Loucy (cell line): ENCODE results near the gene AGAP1.

Source experiments
- H2AFZ ChIP-seq: fragments of 200-600 bp; sonication (generic); 2 replicates; pipeline ENCODE4 v1.6.0; 2016; ENCODE audit warnings: antibody characterized with exemption, mild to moderate bottlenecking, low read length, moderate library complexity
- H3F3A ChIP-seq: fragments of 200-600 bp; 2 replicates; pipeline ENCODE4 v1.6.0; 2016; ENCODE audit warnings: antibody characterized with exemption, low read depth, mild to moderate bottlenecking
- H3K27me3 ChIP-seq: fragments of 200-600 bp; sonication (generic); 2 replicates; pipeline ENCODE4 v1.6.1; 2014; ENCODE audit warnings: low read length, mild to moderate bottlenecking; ENCODE audit not compliant: insufficient read depth, poor library complexity, severe bottlenecking
- H3K36me3 ChIP-seq: fragments of 200-600 bp; sonication (generic); 2 replicates; pipeline ENCODE4 v1.6.1; 2016; ENCODE audit warnings: low read length; ENCODE audit not compliant: insufficient read depth
- H3K4me1 ChIP-seq: fragments of 200-600 bp; sonication (generic); 2 replicates; pipeline ENCODE4 v1.5.1; 2014; ENCODE audit warnings: low read length, mild to moderate bottlenecking; ENCODE audit not compliant: insufficient read depth, poor library complexity, severe bottlenecking
- H3K4me2 ChIP-seq: fragments of 200-600 bp; sonication (generic); 2 replicates; pipeline ENCODE4 v1.6.0; 2014; ENCODE audit warnings: antibody characterized with exemption, low read length, low read depth, mild to moderate bottlenecking; ENCODE audit not compliant: poor library complexity, severe bottlenecking
- H3K4me3 ChIP-seq: fragments of 200-600 bp; sonication (generic); 2 replicates; pipeline ENCODE4 v1.5.1; 2014; ENCODE audit warnings: low read length, mild to moderate bottlenecking, mixed read lengths; ENCODE audit not compliant: poor library complexity, severe bottlenecking
- H3K79me2 ChIP-seq: fragments of 200-600 bp; sonication (generic); 2 replicates; pipeline ENCODE4 v1.6.1; 2014; ENCODE audit warnings: low read length; ENCODE audit not compliant: insufficient read depth
- H3K9ac ChIP-seq: fragments of 200-600 bp; sonication (generic); 2 replicates; pipeline ENCODE4 v1.6.0; 2014; ENCODE audit warnings: mild to moderate bottlenecking, low read depth, low read length, moderate library complexity; ENCODE audit not compliant: poor library complexity, severe bottlenecking
- H3K9me2 ChIP-seq: fragments of 200-600 bp; sonication (generic); replicated peaks from 2 replicates; pipeline ENCODE4 v1.6.1; 2016; ENCODE audit warnings: low read depth, low read length, mixed read lengths
- H3K9me3 ChIP-seq: fragments of 200-600 bp; sonication (generic); 2 replicates; pipeline ENCODE4 v1.6.1; 2014; ENCODE audit warnings: mild to moderate bottlenecking, antibody characterized with exemption, low read length, low read depth; ENCODE audit not compliant: insufficient read depth
- H4K20me1 ChIP-seq: fragments of 200-600 bp; sonication (generic); 2 replicates; pipeline ENCODE4 v1.6.0; 2014; ENCODE audit warnings: antibody characterized with exemption, low read length, mild to moderate bottlenecking; ENCODE audit not compliant: insufficient read depth, poor library complexity, severe bottlenecking
- EZH2phosphoT487 ChIP-seq: fragments of 200-600 bp; IDR thresholded peaks from 2 replicates; pipeline ENCODE4 v1.6.1; 2018; ENCODE audit warnings: antibody characterized with exemption, mild to moderate bottlenecking, moderate library complexity, borderline replicate concordance
- TF ChIP-seq, protein P1 (sequence below): fragments of 200-600 bp; sonication (generic); conservative IDR thresholded peaks from 2 replicates; pipeline ENCODE4 v1.5.1; 2014; ENCODE audit warnings: mild to moderate bottlenecking, antibody characterized with exemption, low read length

Gene AGAP1

DNA sequence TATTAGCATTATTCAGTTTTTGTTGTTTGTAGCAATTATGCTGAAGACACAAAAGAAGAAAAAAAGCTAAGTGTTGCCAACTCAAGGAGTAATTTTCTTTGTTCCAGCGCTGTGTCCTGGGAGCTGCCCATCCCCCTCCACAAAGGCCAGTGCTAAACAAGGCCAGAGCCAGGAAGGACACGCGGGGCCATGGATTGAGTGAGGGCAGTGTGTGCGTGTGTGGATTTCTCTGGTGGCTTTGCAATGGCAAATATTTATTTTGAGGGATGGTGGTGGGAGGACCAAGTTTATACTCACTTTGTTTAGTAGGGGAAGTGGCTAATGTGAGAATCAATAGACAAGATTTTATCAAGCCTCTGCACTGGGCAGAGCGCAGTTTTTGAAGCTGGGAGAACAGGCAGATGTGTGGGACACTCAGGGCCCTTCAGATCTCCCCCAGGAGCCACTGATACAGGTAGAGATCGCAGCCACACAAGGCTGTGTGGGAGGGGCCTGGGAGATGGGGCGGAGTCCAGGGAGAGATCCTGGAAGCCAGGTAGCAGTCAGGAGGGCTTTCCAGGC, 11.4 kb downstream of the AGAP1 start:
- Histone ChIP-seq H3K79me2 (no peaks in the 10 kb centered on the region), H3K9me3 (no peaks in the 10 kb centered on the region), H3K36me3 (no peaks in the 10 kb centered on the region), H3K9me2 (no peaks in the 10 kb centered on the region), H3F3A (no peaks in the 10 kb centered on the region), H3K9ac (no peak overlapping the region), H4K20me1 (no peaks in the 10 kb centered on the region), H2AFZ (no peak overlapping the region), H3K4me3 (no peak overlapping the region), H3K4me1 (peaks cover 12% of the 10 kb centered on the region), H3K27me3 (no peaks in the 10 kb centered on the region), H3K4me2 (no peak overlapping the region)
- no peak for TF ChIP-seq EZH2phosphoT487
- TF ChIP-seq, protein P1, sequence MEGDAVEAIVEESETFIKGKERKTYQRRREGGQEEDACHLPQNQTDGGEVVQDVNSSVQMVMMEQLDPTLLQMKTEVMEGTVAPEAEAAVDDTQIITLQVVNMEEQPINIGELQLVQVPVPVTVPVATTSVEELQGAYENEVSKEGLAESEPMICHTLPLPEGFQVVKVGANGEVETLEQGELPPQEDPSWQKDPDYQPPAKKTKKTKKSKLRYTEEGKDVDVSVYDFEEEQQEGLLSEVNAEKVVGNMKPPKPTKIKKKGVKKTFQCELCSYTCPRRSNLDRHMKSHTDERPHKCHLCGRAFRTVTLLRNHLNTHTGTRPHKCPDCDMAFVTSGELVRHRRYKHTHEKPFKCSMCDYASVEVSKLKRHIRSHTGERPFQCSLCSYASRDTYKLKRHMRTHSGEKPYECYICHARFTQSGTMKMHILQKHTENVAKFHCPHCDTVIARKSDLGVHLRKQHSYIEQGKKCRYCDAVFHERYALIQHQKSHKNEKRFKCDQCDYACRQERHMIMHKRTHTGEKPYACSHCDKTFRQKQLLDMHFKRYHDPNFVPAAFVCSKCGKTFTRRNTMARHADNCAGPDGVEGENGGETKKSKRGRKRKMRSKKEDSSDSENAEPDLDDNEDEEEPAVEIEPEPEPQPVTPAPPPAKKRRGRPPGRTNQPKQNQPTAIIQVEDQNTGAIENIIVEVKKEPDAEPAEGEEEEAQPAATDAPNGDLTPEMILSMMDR: no peak

DNA sequence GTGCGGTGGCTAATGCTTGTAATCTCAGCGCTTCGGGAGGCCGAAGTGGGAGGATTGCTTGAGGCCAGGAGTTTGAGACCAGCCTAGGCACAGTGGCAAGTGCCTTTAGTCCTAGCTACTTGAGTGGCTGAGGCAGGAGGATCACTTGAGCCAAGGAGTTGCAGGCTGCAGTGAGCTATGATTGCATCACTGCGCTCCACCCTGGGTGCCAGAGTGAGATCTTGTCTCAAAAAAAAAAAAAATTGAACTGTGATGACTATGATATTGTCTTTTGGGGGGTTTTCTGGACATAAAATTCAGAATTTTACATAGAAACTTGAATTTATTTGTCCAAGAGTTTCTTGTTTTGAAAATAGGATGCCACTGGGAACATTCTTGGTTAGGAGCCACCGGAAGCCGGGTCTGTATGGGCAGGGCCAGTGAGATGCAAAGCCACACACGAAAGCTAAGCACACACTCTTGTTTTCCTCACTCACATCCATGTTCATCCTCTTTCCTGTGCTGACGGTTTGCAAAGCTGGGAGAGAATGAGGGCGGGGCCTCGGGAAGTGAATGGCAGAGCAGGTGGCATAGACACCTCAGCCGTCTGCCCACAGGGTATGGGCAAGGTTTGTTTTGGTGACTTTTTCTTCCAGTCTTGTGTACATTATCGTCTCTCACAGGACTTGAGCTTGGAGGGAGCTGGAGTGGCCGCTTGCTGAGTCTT, 12.6 kb downstream of the AGAP1 start:
- no peaks in the 10 kb centered on the region for H3K9me2 ChIP-seq
- peaks cover 6% of the 10 kb centered on the region for H3K4me1 ChIP-seq
- H3K27me3 ChIP-seq: no peaks in the 10 kb centered on the region
- H3F3A ChIP-seq: no peaks in the 10 kb centered on the region
- no peaks in the 10 kb centered on the region for H3K9me3 ChIP-seq
- H2AFZ ChIP-seq: no peak overlapping the region
- no peak overlapping the region for H3K4me3 ChIP-seq
- H3K36me3 ChIP-seq: no peaks in the 10 kb centered on the region
- TF ChIP-seq EZH2phosphoT487: no peak
- TF ChIP-seq, protein P1: no peak
- no peak overlapping the region for H3K9ac ChIP-seq
- H3K4me2 ChIP-seq: no peak overlapping the region
- H4K20me1 ChIP-seq: no peaks in the 10 kb centered on the region
- no peaks in the 10 kb centered on the region for H3K79me2 ChIP-seq

DNA sequence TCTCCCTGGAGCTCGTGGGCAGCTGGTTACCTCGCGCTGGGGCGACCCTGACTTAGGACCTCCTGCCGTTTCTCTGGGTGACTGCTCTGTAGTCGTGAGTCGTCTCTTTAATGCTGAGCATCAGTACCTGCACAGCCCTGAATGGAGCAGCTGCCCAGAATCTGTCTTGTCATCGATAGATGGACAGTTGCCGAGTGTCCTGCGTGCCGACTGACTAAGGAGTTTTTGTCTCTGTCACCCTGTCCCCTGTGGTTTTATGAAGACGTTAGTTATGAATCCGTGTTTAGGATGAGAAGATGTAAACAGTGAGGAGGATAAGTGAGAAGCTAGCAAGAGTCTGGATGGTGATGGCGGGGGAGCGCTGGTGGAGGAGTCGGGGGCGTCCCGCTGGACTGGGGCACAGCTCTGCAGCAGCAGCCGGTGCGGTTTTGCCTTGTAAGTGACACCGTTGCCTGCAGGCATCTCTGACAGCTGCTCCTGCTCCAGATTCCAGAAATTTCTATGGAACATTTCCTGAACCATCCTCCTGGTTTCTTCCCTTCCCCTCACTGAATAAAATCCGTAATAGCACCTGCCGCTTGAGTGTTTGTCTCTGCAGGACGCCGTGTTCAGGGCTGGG, 13.3 kb downstream of the AGAP1 start:
- Histone ChIP-seq H3K9me2 (no peaks in the 10 kb centered on the region), H3K4me1 (no peaks in the 10 kb centered on the region), H3K9ac (no peak overlapping the region), H3F3A (no peaks in the 10 kb centered on the region), H3K4me3 (no peak overlapping the region), H3K36me3 (no peaks in the 10 kb centered on the region), H3K79me2 (no peaks in the 10 kb centered on the region), H3K4me2 (no peak overlapping the region), H4K20me1 (no peaks in the 10 kb centered on the region), H2AFZ (no peak overlapping the region), H3K27me3 (no peaks in the 10 kb centered on the region), H3K9me3 (no peaks in the 10 kb centered on the region)
- TF ChIP-seq, protein P1: no peak
